HS-27A (cell line): ENCODE data around the gene MCM5.
"Not testable (repeated sequence)": the region's sequence is repeated elsewhere in the genome, so short reads cannot be mapped to it uniquely, and the experiment has no call there.

Experiments
- DNase-seq: peaks from one replicate; pipeline ENCODE4 v3.0.0-alpha.2; 2012; ENCODE audit warnings: low read depth, missing footprints

The MCM5 gene

DNA sequence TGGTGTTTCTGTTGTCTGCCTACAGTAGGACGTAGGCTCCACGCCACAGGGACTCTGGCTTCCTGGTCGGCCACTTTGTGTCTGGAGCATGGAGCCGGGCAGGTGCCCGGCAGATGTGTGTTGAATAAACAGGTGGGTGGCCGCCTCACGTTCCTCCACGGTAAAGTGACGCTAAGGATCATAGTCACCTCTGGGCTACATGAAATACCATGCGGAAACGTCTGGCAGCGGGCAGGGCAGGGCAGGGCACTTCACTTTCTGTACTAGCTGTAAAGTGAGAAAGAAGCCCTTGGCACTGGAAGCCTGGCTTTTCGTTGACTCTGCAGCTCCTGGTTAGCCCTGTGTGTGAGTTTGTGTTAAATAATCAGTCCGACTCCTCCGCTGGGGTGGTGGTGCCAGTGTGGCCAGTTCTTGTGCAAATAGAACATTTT, 52.4 kb downstream of the MCM5 start:
- DNase-seq, result no peak

DNA sequence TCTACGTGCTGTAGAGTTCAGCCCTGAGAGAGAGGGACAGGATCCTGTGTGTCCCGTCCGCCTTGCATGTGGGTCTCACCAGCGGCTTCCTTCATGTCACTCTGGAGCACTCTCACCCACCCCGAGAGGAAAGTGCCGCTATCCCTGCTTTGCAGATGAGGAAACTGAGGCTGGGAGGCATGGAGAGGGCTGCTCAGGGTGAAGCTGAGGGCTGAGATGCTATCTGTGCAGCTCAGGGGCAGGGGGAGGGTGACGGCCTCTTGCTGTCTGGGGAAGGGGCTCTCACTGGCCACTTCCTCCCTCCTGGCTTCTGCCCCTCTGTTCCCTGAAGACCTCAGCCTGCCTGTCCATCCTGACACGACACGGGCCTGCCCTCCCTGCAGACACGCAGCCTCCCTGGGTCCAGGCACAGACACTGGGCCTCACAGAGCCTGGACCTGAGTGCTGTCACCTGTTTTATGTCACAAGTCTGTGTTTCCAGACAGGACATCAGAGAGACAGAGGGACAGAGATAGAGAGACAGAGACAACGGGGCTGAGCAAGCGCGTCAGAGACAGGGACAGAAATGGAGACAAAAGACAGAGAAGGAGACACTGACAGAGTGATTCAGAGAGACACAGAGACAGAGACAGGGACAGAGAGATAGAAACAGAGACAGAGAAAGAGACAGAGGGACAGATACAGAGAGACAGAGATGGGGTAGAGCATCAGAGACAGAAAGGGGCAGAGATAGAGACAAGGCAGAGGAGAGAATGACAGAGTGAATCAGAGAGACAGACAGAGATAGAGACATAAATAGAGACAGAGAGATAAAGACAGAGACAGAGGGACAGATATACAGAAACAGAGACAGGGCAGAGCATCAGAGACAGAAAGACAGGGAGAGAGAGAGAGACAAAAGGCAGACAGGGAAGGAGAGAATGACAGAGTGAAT, 53.1 kb downstream of the MCM5 start:
- DNase-seq, result no peak

- no peak for DNase-seq
Measured at GRCh38 chr22:35454416-35455054, 54.6 kb downstream of the MCM5 start.

- DNase-seq, result no peak
Measured at GRCh38 chr22:35455529-35455928, 55.6 kb downstream of the MCM5 start.

DNA sequence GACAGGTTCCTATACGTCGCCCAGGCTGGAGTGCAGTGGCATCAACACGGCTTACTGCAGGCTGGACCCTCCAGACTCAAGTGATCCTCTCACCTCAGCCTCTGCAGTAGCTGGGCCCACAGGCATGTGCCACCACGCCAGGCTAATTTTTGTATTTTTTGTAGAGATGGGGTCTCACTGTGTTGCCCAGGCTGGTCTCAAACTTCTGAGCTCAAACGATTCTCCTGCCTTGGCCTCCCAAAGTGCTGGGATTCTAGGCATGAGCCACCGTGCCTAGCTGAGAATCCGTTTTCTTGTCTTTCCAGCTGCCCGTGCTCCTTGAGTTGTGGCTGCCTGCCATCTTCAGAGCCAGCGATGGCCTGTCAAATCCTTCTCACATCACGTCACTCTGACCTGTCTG, 56.8 kb downstream of the MCM5 start:
- no peak for DNase-seq

- DNase-seq, result no peak
Measured at GRCh38 chr22:35457729-35458546, 58.0 kb downstream of the MCM5 start.

- DNase-seq, result no peak
Measured at GRCh38 chr22:35458547-35459422, 58.8 kb downstream of the MCM5 start.

DNA sequence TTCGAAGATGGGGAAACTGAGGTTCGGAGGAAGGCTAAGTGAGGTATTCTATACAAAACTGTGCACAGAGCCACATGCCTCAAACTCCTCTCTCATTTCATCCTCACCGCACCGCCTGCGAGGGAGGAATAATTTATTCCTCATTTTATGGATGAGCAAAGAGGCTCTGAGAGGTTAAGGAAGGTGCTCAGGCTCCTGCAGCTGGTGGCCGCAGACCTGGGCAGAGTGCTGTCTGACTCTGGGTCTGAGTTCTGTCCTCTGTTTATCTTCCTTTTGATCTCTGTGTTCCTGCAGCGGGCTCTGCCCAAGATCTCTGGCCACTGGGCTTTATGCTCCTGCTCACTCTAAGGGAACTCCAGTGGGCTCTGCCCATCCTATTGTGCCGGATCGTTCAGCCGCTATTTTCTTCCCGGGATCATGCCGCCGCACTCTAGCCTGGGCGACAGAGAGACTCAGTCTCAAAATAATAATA, 59.5 kb downstream of the MCM5 start:
- no peak for DNase-seq

DNA sequence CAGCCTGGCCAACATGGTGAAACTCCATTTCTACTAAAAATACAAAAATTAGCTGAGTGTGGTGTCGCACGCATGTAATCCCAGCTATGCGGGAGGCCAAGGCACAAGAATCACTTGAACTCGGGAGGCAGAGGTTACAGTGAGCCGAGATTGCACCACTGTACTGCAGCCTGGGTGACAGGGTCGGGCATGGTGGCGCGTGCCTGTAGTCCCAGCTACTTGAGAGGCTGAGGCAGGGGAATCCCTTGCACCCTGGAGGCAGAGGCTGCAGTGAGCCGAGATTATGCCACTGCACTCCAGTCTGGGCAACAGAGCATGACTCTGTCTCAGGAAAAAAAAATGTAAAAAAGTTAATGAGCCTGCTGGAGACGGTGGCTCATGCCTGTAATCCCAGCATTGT, 60.0 kb downstream of the MCM5 start:
- DNase-seq, result not testable (repeated sequence)

DNA sequence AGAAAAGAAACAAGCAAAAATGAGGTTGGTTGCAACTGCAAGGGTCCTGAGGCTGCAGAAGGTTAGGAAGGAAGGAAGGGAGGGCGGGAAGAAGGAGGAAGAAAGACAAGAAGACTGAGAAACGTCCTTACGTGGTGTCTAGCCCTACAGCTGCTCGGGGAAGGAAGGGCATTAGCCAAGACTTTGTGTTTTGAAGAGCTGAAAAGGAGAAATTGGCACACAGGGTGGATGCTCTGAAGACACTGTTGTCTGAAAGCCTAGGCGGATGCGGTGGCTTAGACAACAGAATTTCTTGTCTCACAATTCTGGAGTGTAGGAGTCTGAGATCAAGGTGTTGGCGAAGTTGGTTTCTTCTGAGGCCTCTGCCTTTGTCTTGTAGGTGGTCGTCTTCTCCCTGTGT, 60.7 kb downstream of the MCM5 start:
- no peak for DNase-seq

DNA sequence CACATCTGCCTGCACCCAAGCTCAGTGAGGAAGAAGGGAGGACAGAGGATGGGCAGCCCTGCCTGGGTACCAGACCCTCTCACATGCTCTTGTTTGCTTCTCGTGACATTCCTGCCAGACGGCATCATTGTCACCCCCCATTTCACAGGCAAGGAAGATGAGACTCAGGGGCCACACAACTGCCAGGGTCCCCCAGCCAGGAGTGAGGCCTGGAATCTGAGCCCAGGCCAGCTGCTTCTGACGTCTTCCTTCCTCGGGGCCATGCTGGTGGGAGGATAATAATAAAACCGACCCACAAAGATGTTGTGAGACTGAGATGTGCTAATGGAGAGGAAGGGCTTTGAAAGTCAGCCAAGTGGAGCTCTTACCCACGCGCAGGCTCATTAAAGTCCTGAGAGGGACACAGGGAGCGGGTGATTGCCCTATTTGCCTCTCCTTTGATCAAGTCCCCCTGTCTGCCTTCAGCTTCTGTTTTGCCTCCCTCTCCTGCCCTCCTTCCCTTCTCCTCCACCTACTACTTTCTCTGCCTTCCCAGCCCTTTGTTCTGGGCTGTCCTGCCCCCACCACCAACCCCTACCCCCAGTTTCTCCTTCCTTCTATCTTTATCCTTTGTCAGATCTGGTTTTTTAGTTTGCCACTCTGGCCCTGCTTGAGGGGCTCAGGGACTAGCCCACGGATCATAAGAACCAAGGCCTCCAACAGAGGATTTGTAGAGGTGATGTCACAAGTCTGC, 62.7 kb downstream of the MCM5 start:
- no peak for DNase-seq

GRCh38 chr22:35463231-35463933, 63.4 kb downstream of the MCM5 start:
- no peak for DNase-seq

DNA sequence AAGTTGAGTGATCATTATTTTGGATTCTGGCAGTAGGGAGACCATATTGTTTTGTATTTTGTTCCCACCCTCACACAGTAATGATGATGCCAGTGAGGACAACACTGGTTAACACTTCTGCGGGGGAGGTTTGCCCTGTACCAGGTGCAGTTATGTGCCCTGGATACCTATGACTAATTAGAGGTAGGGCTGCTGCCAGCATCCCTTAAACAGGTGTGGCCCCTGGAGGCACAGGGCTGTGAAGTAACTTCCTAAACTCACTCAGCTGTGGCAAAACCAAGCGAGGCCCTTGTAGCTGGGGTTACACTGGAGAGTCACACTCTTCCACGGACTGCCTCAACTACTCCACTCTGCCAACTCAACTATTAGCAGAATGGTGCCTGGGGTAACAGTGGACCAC, 64.5 kb downstream of the MCM5 start:
- DNase-seq, result no peak

GRCh38 chr22:35465109-35465701, 65.3 kb downstream of the MCM5 start:
- DNase-seq, result no peak

DNA sequence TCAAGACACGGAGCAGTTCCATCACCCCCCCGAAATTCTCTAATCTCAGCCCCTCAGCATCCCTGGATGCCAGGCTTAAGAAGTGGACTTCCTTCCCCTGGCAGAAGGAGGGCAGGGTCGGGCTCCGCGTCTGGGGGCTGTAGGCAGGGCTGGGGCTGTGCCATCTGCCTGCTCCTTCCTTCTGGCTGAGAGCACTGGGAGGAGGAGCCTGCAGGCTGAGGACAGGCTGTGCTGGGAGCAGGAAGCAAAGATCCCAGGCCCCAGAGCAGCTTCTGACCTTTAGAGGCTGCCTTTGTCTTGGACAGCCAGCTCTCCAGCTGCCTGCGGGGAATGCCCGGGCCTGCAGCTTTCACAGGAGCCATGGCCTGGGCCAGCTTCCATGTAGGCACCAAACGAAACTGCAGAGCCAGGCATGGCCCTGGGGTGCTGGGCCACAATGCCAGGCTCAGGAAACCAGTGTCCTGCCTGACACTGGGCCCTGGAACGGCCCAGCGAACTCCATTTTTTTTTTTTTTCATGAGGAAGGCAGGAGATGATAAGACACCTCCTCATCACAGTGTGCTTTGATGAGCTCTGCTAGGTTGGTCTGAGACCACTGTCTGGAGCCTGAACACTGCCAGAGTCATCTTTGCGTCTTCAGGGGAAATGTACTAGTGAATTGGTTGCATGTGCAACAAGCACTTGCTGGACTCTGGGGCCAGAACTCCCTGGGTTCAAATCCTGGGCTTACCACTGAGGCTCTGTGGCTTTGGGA, 67.9 kb downstream of the MCM5 start:
- no peak for DNase-seq

DNA sequence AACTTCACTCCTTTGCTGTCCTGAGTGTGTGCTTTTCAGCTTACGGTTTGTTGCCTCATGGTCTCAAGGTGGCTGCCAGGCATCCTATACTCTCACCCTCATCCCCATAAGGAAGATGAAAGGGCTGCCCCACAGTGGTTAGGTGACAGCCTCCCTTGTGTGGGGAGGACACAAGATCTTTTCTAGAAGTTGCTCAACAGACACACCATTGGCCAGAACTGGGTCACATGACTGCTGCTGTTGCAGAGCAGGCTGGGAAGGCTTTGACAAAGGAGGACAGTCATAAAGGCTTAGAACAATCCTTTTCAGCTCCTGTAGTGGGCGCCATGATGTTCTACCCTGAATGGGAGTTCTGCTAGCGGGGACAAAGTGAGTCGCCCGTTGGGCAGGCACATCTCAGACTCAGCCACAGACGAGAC, 71.0 kb downstream of the MCM5 start:
- no peak for DNase-seq

- DNase-seq, result not testable (repeated sequence)
Measured at GRCh38 chr22:35471566-35471965, 71.6 kb downstream of the MCM5 start.

- DNase-seq, result no peak
Measured at GRCh38 chr22:35472488-35472887, 72.5 kb downstream of the MCM5 start.

DNA sequence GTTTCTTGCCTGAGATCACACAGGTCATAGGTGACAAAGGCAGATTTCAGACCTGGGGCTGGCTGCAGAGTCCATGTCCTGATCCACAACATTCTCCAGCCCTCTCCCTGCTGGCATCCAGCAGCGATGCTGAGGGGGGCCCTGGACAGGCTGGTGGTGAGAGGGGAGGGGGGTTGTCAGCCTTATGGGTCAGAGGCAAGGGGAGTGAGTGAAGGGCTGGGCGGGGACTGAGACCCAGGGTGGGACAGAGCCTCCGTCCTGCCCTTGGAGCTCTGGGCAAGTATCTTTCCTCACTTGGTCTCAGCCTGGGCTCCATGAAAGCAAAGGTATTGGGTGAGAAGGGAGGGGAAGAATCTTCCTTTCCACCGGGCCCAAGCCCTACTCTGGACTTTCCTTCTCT, 74.0 kb downstream of the MCM5 start:
- no peak for DNase-seq
